Choroid plexus epithelial cell (primary cell): Measurements from ENCODE around the gene RYR2.

Experiments used
- DNase-seq: peaks from one replicate; pipeline ENCODE4 v3.0.0-alpha.2; 2010; ENCODE audit warnings: low read depth
- H3K4me3 ChIP-seq: 2 replicates; pipeline ENCODE4 v1.5.1; 2011; ENCODE audit warnings: low read depth, mild to moderate bottlenecking, control low read depth, low read length, moderate library complexity
- TF ChIP-seq, protein P1 (sequence below): conservative IDR thresholded peaks from 2 replicates; pipeline ENCODE4 v1.5.1; 2011; ENCODE audit warnings: low read depth, mild to moderate bottlenecking, control low read depth, inconsistent platforms, low read length, moderate library complexity

RYR2 gene

DNA sequence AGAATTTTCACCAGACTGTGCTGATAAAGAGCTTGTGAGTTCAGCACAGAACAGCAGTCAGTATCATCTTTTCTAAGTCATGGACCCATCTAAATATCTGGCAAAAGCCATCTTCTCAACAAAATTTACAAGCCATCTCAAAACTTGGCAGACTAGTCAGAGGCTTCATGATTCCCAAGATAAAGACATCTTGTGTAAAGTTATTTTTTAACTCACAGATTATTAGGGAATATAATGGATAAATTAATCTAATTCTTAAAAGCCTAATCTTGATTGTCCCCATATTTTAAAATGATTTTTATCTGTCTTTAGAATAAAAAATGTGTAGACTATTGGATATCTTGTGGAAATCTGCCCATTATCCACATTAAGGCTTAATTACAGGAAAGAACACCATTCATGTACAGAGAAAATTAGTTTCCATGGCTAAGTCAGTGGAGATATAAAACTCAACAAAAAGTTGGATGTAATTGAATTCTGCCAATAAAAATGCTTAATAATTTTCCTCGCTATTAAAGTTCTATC is 688.9 kb downstream of the RYR2 start:
- no peak overlapping the region for H3K4me3 ChIP-seq
- DNase-seq, result no peak
- TF ChIP-seq, protein P1, sequence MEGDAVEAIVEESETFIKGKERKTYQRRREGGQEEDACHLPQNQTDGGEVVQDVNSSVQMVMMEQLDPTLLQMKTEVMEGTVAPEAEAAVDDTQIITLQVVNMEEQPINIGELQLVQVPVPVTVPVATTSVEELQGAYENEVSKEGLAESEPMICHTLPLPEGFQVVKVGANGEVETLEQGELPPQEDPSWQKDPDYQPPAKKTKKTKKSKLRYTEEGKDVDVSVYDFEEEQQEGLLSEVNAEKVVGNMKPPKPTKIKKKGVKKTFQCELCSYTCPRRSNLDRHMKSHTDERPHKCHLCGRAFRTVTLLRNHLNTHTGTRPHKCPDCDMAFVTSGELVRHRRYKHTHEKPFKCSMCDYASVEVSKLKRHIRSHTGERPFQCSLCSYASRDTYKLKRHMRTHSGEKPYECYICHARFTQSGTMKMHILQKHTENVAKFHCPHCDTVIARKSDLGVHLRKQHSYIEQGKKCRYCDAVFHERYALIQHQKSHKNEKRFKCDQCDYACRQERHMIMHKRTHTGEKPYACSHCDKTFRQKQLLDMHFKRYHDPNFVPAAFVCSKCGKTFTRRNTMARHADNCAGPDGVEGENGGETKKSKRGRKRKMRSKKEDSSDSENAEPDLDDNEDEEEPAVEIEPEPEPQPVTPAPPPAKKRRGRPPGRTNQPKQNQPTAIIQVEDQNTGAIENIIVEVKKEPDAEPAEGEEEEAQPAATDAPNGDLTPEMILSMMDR, result no peak

DNA sequence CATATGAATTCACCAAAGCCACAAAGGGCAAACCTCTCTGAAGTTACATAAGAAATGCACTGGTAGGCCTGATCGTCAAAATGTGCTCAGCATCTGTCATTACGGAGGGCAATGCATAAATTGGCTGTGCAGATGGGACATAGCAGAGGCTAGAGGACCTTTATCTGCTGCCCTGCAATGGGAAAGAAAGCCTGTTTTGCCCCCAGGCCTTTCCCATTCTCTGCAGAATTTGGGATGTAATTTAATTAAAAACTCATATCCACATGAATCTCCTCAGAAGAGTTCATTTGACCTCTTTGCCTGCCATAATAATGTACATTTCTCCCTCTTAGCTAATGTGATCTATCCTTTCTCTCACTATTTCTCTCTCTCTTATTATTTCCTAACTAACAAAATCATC is 690.7 kb downstream of the RYR2 start:
- no peak overlapping the region for H3K4me3 ChIP-seq
- DNase-seq, result no peak
- TF ChIP-seq, protein P1, result no peak

DNA sequence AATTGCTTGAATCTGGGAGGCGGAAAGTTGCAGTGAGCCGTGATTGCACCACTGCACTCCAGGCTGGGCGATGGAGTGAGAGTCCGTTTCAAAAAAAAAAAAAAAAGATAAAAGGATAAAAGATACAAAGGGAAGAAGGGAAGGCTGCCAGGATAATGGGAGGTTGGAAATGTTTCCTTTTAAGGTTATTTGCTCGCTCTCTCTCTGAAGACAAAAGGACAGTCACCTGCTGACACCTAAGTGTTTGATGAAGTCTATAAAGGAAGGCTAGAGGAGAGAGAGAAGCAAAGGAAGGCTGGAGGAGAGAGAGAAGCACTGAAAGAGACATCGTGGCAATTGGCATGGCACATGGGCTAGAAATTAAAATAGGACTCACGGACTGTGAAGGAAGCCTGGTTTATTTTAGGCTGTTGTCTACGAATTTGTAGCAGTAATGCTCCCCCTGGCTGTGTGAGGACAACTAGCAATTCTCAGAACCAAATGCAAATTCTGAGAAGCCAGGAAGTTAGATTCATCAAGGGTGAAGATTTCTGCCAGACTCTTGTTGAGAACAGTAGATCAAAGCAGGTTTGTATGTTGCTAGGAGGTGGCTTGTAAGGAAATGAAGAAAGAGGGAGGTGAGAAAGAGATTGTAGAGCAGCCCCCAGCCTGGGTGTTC is 694.5 kb downstream of the RYR2 start:
- TF ChIP-seq, protein P1, result no peak

DNA sequence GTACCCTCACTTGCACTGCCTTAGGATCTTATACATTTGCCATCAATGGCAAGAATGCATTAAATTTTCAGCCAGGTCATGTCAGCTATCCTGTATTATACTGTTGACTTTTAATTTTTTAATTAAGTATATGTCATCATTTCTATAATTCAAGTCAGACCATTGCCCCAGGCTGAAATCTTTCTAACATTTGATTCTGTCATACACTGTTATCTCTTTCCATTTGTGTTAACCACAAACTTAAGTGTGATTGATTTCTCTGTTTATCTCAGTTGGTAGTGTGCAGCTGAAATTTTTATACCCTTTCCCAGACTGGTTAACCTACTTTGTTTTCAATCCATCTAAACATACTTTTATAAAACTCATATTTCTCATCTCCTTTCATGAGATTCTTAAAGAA is 695.5 kb downstream of the RYR2 start:
- DNase-seq, result no peak
- TF ChIP-seq, protein P1, result no peak
- H3K4me3 ChIP-seq, result no peak overlapping the region

More for the DNA sequence above, 694.5 kb downstream of the RYR2 start:
- no peak overlapping the region for H3K4me3 ChIP-seq
- no peak for DNase-seq

DNA sequence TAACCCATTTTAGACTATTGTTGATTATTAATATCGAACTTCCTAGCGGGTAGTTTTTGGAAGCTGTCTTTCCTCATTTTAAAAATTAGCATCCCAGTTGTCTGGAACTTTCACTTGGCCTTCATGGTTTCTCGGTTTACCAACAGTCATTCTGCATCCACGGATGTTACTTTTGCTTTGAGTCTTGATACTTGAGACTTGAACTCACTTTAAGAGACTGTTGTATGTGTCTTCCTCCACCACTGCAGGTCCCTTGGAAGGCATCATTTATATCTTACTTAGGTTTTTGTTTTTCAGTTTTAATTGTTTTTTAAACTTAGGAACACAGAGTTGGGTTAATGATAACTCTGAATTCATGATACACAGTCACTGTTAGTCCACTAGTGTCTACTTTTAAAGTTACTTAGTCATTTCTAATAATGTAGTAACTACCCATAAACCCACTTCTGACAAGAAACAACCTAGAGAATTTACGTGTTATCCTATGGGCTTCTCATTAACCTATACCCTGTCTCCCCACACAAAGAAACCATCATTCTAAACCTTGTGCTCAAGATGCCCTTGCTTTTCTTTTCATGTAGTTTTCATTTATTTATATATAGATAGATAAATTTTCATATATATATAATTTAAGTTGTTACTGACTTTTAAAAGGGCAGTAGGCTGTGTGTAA is 696.1 kb downstream of the RYR2 start:
- TF ChIP-seq, protein P1, result no peak
- no peak for DNase-seq
- no peak overlapping the region for H3K4me3 ChIP-seq

DNA sequence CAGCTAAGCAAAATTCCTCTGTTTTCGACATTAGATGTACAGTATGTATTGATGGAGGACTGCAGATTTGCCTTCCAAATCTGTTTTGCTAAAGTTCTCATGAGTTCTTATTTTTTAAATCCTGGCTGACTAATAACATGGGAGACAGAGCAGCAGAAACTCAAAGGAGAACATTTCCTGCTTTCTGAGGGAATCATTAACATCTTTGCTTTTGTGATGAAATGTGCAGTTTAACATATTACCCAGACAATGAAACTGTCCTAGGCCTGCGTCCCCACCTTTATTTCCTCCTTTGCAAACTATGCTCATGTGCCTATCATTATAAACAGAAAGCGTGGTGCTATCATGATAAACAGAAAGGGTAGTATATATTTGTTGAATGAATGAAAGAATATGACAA is 698.9 kb downstream of the RYR2 start:
- TF ChIP-seq, protein P1, result no peak
- DNase-seq, result no peak

DNA sequence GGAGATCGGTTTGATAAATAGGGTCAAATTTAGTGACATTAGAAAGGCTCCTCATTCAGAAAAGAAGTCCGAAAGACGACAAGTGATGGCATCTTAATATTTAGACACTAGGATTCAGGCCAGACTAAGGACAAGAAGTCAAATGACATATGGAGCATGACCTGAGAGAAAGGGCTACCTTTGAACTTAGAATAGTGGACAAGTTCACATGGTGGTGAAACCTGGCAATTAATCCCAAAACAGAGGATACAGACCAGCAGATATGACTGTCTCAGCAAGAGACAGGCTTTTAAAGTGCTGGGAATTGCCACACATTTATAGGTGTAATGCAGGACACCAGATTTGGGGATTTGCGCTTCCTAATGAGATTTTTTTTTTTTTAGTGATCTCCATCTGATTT is 703.6 kb downstream of the RYR2 start:
- DNase-seq, result no peak
- no peak overlapping the region for H3K4me3 ChIP-seq
- TF ChIP-seq, protein P1, result no peak

More for the DNA sequence above, 698.9 kb downstream of the RYR2 start:
- H3K4me3 ChIP-seq, result no peak overlapping the region
